Mesendoderm (in vitro differentiated cells): ENCODE measurements around the gene CUL1.

Experiments
- DNase-seq: peaks from one replicate; pipeline ENCODE4 v3.0.0; 2013
- H2AK5ac ChIP-seq: 2 replicates; pipeline ENCODE4 v1.6.1; 2013; ENCODE audit warnings: low read length, inconsistent platforms
- H2BK120ac ChIP-seq: 2 replicates; pipeline ENCODE4 v1.6.1; 2013; ENCODE audit warnings: low read depth, mild to moderate bottlenecking, low read length, moderate library complexity, mixed read lengths
- H2BK15ac ChIP-seq: replicated peaks from 2 replicates; pipeline ENCODE4 v1.6.1; 2013; ENCODE audit warnings: low read depth, mild to moderate bottlenecking, moderate library complexity
- H2BK5ac ChIP-seq: 2 replicates; pipeline ENCODE4 v1.6.1; 2013; ENCODE audit warnings: low read length, inconsistent platforms
- H3K18ac ChIP-seq: 2 replicates; pipeline ENCODE4 v1.6.1; 2013; ENCODE audit warnings: mild to moderate bottlenecking, low read length, mixed read lengths
- H3K23ac ChIP-seq: one replicate; pipeline ENCODE4 v1.6.1; 2013; ENCODE audit warnings: low read length
- H3K27ac ChIP-seq: 2 replicates; pipeline ENCODE4 v1.5.1; 2013; ENCODE audit warnings: low read depth, mild to moderate bottlenecking, inconsistent platforms, low read length, moderate library complexity
- H3K27me3 ChIP-seq: 2 replicates; pipeline ENCODE4 v1.6.1; 2013; ENCODE audit warnings: low read length, control low read depth, mild to moderate bottlenecking, inconsistent platforms; ENCODE audit not compliant: insufficient read depth, poor library complexity
- H3K36me3 ChIP-seq: 2 replicates; pipeline ENCODE4 v1.6.1; 2013; ENCODE audit warnings: low read length, inconsistent platforms; ENCODE audit not compliant: control insufficient read depth, insufficient read depth
- H3K4ac ChIP-seq: one replicate; pipeline ENCODE4 v1.6.1; 2013; ENCODE audit warnings: low read depth, mild to moderate bottlenecking, low read length, moderate library complexity
- H3K4me1 ChIP-seq: 2 replicates; pipeline ENCODE4 v1.6.1; 2013; ENCODE audit warnings: low read depth, low read length, inconsistent platforms; ENCODE audit not compliant: control insufficient read depth
- H3K4me2 ChIP-seq: 2 replicates; pipeline ENCODE4 v1.6.1; 2013; ENCODE audit warnings: low read length
- H3K4me3 ChIP-seq: 2 replicates; pipeline ENCODE4 v1.5.1; 2013; ENCODE audit warnings: mild to moderate bottlenecking, low read length
- H3K56ac ChIP-seq: one replicate; pipeline ENCODE4 v1.6.1; 2013; ENCODE audit warnings: low read length
- H3K79me1 ChIP-seq: 2 replicates; pipeline ENCODE4 v1.6.1; 2013; ENCODE audit warnings: low read length, inconsistent platforms
- H3K79me2 ChIP-seq: 2 replicates; pipeline ENCODE4 v1.6.1; 2013; ENCODE audit warnings: mild to moderate bottlenecking, low read length; ENCODE audit not compliant: control insufficient read depth, insufficient read depth
- H3K9ac ChIP-seq: 2 replicates; pipeline ENCODE4 v1.6.1; 2013; ENCODE audit warnings: low read length, inconsistent platforms
- H4K5ac ChIP-seq: one replicate; pipeline ENCODE4 v1.6.1; 2013; ENCODE audit warnings: low read length
- H4K8ac ChIP-seq: one replicate; pipeline ENCODE4 v1.6.1; 2013; ENCODE audit warnings: low read depth, mild to moderate bottlenecking, control low read depth, low read length, moderate library complexity
- WGBS: extraction: QIAGEN DNeasy Blood & Tissue Kit; methylation state at CpG from one replicate; pipeline ENCODE4 v1.1.7; 2013; ENCODE audit warnings: low lambda C conversion rate, missing lambda C conversion rate; ENCODE audit not compliant: insufficient coverage; ENCODE audit errors: extremely low coverage; 5-methylcytosine and 5-hydroxymethylcytosine counted together

Gene CUL1

DNA sequence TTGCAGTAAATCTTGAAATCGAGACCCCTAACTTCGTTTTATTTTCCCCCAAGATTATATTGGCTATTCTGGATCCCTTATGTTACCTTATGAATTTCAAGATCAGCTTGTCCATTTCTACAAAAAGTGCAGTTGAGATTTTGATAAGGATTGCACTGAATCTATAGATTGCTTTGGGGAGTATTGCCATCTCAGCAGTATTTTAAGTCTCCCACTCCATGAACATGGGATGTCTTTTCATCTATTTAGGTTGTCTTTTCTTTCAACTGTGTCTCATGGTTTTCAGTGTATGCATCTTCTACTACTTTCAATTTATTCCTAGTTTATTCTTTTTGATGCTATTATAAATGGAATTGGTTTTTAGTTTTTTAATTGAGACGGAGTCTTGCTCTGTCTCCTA lies 95.8 kb downstream of the CUL1 start:
- Histone ChIP-seq H3K18ac (no peak overlapping the region), H2BK5ac (no peak overlapping the region), H4K5ac (no peak overlapping the region), H3K36me3 (peaks cover 6% of the 10 kb centered on the region), H3K79me2 (no peaks in the 10 kb centered on the region), H2BK15ac (no peak overlapping the region), H2AK5ac (no peak overlapping the region), H3K4ac (no peak overlapping the region), H3K4me2 (no peak overlapping the region), H3K27ac (no peak overlapping the region), H2BK120ac (no peak overlapping the region), H3K9ac (no peak overlapping the region), H3K23ac (no peak overlapping the region), H3K56ac (no peak overlapping the region), H3K27me3 (no peaks in the 10 kb centered on the region), H3K79me1 (no peaks in the 10 kb centered on the region), H3K4me3 (no peak overlapping the region), H3K4me1 (no peaks in the 10 kb centered on the region), H4K8ac (no peak overlapping the region)
- no peak for DNase-seq
- WGBS, result no CpG with 5 or more reads among the region's 3 CpGs

DNA sequence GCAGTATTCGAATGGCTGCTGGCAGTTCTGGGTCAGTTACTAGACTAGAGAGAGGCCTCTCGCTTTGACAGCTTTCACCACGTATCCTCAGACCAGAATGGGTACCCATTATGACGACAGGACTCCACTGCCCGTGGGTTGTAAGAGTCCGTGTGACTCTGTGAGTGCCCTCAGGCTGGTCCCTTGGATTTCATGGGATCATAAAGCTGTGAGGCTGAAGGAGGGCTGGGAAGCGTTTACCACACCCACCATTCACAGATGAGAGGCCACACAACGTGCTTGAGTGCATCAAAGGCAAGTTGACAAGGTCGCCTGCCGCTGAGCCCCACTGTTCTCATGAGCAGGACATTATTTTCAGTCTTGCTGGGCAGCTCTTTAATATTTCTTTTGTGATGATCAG lies 98.1 kb downstream of the CUL1 start:
- Histone ChIP-seq H3K4me1 (no peaks in the 10 kb centered on the region), H3K36me3 (peaks cover 8% of the 10 kb centered on the region), H3K27ac (no peak overlapping the region), H3K4me3 (no peak overlapping the region), H3K23ac (no peak overlapping the region), H3K4me2 (no peak overlapping the region), H3K9ac (no peak overlapping the region), H3K18ac (no peak overlapping the region), H2BK5ac (no peak overlapping the region), H4K5ac (no peak overlapping the region), H3K79me2 (no peaks in the 10 kb centered on the region), H4K8ac (no peak overlapping the region), H2BK15ac (no peak overlapping the region), H3K79me1 (no peaks in the 10 kb centered on the region), H3K56ac (no peak overlapping the region), H2AK5ac (no peak overlapping the region), H3K27me3 (no peaks in the 10 kb centered on the region), H2BK120ac (no peak overlapping the region), H3K4ac (no peak overlapping the region)
- DNase-seq, result no peak
- no CpG with 5 or more reads among the region's 10 CpGs for whole genome bisulfite sequencing

DNA sequence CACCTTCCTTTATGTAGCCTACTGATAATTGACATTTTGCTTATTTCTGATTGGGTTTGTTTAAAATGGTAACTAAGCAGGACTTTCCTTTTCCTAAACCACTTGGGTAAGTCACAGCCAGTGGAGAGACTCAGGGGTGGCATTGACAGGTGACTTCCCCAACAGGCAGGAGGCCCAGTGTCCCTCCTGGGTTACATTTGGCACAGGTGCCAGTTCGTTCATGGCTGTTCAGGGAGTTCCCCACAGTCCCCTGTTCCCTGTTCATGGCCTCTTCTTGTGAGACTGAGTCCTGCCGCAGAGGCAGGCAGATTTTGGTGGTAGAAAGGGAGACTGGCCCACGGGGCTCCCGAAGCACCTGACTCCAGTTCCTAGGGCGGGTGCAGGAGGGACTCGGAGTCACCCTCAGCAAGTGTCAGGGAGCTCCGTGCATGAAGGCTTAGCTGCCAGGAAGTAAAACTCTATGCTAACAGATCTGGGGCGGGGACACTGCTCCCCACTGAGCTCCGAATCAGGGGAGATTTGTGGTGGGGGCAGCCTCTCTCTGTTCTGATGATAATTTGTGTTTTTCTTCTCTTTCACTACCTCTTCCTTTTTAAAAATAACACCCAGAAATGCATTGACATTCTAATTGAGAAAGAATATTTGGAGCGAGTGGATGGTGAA lies 101.3 kb downstream of the CUL1 start:
- H2BK5ac ChIP-seq, result no peak overlapping the region
- no peak for DNase-seq
- no peak overlapping the region for H3K4me3 ChIP-seq
- H3K79me1 ChIP-seq, result no peaks in the 10 kb centered on the region
- no peak overlapping the region for H4K5ac ChIP-seq
- no peak overlapping the region for H3K23ac ChIP-seq
- H3K56ac ChIP-seq, result no peak overlapping the region
- H4K8ac ChIP-seq, result no peak overlapping the region
- H3K79me2 ChIP-seq, result no peaks in the 10 kb centered on the region
- H3K18ac ChIP-seq, result no peak overlapping the region
- no peaks in the 10 kb centered on the region for H3K27me3 ChIP-seq
- H3K4ac ChIP-seq, result no peak overlapping the region
- no peak overlapping the region for H3K4me2 ChIP-seq
- H2BK15ac ChIP-seq, result no peak overlapping the region
- no peak overlapping the region for H2AK5ac ChIP-seq
- WGBS, result no CpG with 5 or more reads among the region's 10 CpGs
- no peak overlapping the region for H2BK120ac ChIP-seq
- H3K4me1 ChIP-seq, result no peaks in the 10 kb centered on the region
- no peak overlapping the region for H3K27ac ChIP-seq
- H3K9ac ChIP-seq, result no peak overlapping the region
- H3K36me3 ChIP-seq, result peaks cover 7% of the 10 kb centered on the region

GRCh38 chr7:148800677-148801076 lies 102.0 kb downstream of the CUL1 start:
- H3K79me1 ChIP-seq, result no peaks in the 10 kb centered on the region
- no peaks in the 10 kb centered on the region for H3K27me3 ChIP-seq
- no peak overlapping the region for H3K4me2 ChIP-seq
- no peak overlapping the region for H3K4me3 ChIP-seq
- H3K23ac ChIP-seq, result no peak overlapping the region
- no peak overlapping the region for H3K4ac ChIP-seq
- H3K36me3 ChIP-seq, result peaks cover 7% of the 10 kb centered on the region
- 100% methylated on average over 1 of the region's 13 CpGs for WGBS
- no peak overlapping the region for H3K27ac ChIP-seq
- no peak overlapping the region for H4K8ac ChIP-seq
- no peak overlapping the region for H2BK15ac ChIP-seq
- H3K18ac ChIP-seq, result no peak overlapping the region
- H2BK5ac ChIP-seq, result no peak overlapping the region
- H2BK120ac ChIP-seq, result no peak overlapping the region
- no peak overlapping the region for H3K56ac ChIP-seq
- H3K9ac ChIP-seq, result no peak overlapping the region
- H2AK5ac ChIP-seq, result no peak overlapping the region
- no peak overlapping the region for H4K5ac ChIP-seq
- H3K79me2 ChIP-seq, result no peaks in the 10 kb centered on the region
- H3K4me1 ChIP-seq, result no peaks in the 10 kb centered on the region
- DNase-seq, result no peak

DNA sequence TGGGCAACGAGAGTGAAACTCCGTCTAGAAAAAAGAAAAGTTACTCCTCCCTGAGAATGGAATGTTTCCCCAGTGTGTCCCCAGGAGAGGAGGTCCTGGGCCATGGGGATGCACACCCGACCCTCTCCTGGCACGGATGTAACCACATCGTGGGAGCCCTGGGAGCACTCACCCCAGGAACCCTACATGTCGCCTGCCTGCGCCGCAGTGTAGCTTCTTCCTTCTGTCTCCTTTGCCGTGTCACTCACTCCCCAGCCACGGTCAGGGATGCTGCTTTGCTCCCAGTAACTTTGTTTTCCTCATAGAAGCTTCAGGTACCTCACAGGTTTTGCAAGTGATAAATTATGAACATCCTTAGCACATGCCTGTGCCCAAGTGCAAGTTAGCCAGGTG lies 103.4 kb downstream of the CUL1 start:
- no peak overlapping the region for H2AK5ac ChIP-seq
- H3K23ac ChIP-seq, result no peak overlapping the region
- no peaks in the 10 kb centered on the region for H3K79me2 ChIP-seq
- H3K27me3 ChIP-seq, result no peaks in the 10 kb centered on the region
- no peak overlapping the region for H2BK5ac ChIP-seq
- H3K56ac ChIP-seq, result no peak overlapping the region
- no peak overlapping the region for H3K4ac ChIP-seq
- no peaks in the 10 kb centered on the region for H3K4me1 ChIP-seq
- no peak overlapping the region for H3K18ac ChIP-seq
- H4K5ac ChIP-seq, result no peak overlapping the region
- WGBS, result no CpG with 5 or more reads among the region's 10 CpGs
- H3K9ac ChIP-seq, result no peak overlapping the region
- H4K8ac ChIP-seq, result no peak overlapping the region
- no peak overlapping the region for H3K27ac ChIP-seq
- no peak for DNase-seq
- no peak overlapping the region for H3K4me3 ChIP-seq
- no peak overlapping the region for H2BK120ac ChIP-seq
- H3K4me2 ChIP-seq, result no peak overlapping the region
- no peak overlapping the region for H2BK15ac ChIP-seq
- H3K36me3 ChIP-seq, result peaks cover 7% of the 10 kb centered on the region
- H3K79me1 ChIP-seq, result no peaks in the 10 kb centered on the region

- Histone ChIP-seq H3K79me1 (no peaks in the 10 kb centered on the region), H3K36me3 (peaks cover 7% of the 10 kb centered on the region), H3K27me3 (no peaks in the 10 kb centered on the region), H2AK5ac (no peak overlapping the region), H3K9ac (no peak overlapping the region), H3K79me2 (no peaks in the 10 kb centered on the region), H2BK15ac (no peak overlapping the region), H3K27ac (no peak overlapping the region), H3K56ac (no peak overlapping the region), H3K23ac (no peak overlapping the region), H3K4ac (no peak overlapping the region), H3K4me2 (no peak overlapping the region), H4K5ac (no peak overlapping the region), H3K4me3 (no peak overlapping the region), H2BK120ac (no peak overlapping the region), H3K18ac (no peak overlapping the region), H4K8ac (no peak overlapping the region), H2BK5ac (no peak overlapping the region), H3K4me1 (no peaks in the 10 kb centered on the region)
- DNase-seq, result no peak
- no CpG with 5 or more reads among the region's 5 CpGs for WGBS
Observed at GRCh38 chr7:148803094-148803493, 104.4 kb downstream of the CUL1 start.
